ENCODE results near the gene RMC1. TPM values are rescaled to one million over a fixed set of nuclear protein-coding genes. Genes with fewer than 3 reads are reported as not detected.

RMC1 gene
- total RNA-seq, 1 donor from 2014 or later: 26.8 TPM

DNA sequence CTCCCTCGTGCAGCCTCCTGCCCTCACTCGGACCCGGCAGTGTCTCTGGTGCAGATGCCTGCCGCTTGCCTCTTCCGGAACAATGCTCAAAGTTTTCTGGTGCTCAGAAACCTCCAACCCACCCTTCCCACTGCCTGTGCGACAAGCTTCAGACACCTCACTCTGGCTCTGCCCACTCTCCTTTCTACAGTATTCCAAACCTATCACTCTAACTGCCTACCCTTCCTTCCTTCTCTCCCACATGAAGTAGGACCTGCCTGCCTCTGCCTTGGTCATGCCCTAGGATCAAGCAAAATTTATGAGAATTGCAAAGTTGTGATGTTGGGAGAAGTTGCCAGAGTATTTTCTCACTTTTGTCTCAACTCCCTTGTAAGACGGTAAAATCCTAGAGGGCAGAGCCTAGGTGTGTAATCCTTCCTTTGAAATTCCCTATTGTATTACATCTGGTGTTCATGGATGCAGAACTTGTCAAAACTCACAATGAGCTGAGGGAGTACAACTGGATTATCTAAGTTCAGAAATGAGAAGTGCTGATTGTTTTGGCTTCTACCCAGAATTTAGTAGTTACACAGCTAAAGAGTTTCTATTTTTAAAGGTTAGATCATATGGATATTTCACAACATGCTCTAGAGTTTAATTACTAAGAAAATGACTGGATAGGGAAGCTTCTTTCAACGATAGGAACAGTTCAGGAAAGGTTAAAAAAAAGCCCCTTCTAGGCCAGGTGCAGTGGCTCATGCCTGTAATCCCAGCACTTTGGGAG lies 75.8 kb downstream of the RMC1 start:
- Mint-ChIP-seq H3K36me3 (ENCODE audit: low read depth) (peaks cover 6% of the 10 kb centered on the region), H3K27ac (ENCODE audit: unreplicated experiment) (peak overlapping the region; percentile 37), H3K27me3 (ENCODE audit: low read depth) (no peaks in the 10 kb centered on the region), H3K9me3 (ENCODE audit: low read depth) (no peaks in the 10 kb centered on the region), H3K4me1 (ENCODE audit: low read depth) (peaks cover 56% of the 10 kb centered on the region), H3K4me3 (ENCODE audit: unreplicated experiment) (no peak overlapping the region)
- TF ChIP-seq CTCF (IDR thresholded peaks at IDR 0.05): no peak
- no peak for DNase-seq (ENCODE audit: low spot score)

- peak overlapping the region; percentile 6 for H3K27ac Mint-ChIP-seq (ENCODE audit: unreplicated experiment)
- no peak overlapping the region for H3K4me3 Mint-ChIP-seq (ENCODE audit: unreplicated experiment)
- no peak for TF ChIP-seq CTCF (IDR thresholded peaks at IDR 0.05)
- peaks cover 4% of the 10 kb centered on the region for H3K36me3 Mint-ChIP-seq (ENCODE audit: low read depth)
- H3K27me3 Mint-ChIP-seq (ENCODE audit: low read depth): no peaks in the 10 kb centered on the region
- H3K9me3 Mint-ChIP-seq (ENCODE audit: low read depth): no peaks in the 10 kb centered on the region
- no peak for DNase-seq (ENCODE audit: low spot score)
- peaks cover 58% of the 10 kb centered on the region for H3K4me1 Mint-ChIP-seq (ENCODE audit: low read depth)
Measured at GRCh38 chr18:23580677-23581367, 77.5 kb downstream of the RMC1 start.

Other genes starting within 250 kb of the RMC1 start
- gene RIOK3, start 50.2 kb upstream of the RMC1 start, total RNA-seq: 50.3 to 51.5 TPM (median 51.4 TPM) in 3 replicates
- 31.4 to 48.2 TPM (median 45.5 TPM) in 3 replicates for gene NPC1, start 83.0 kb downstream of the RMC1 start, total RNA-seq
- gene ANKRD29, start 159.4 kb downstream of the RMC1 start, total RNA-seq: 0.48 to 0.85 TPM (median 0.50 TPM) in 3 replicates
- 1.6 to 2.8 TPM (median 1.9 TPM) in 3 replicates for gene LAMA3, start 185.9 kb downstream of the RMC1 start, total RNA-seq

Measured in chondrocyte (in vitro differentiated cells).